Measurements from ENCODE around the gene SNAP47. TPM values are rescaled to one million over a fixed set of nuclear protein-coding genes. Genes with fewer than 3 reads are reported as not detected.

Gene SNAP47
- polyA plus RNA-seq, 1 donor (not counting 4 experiments of a cell fraction or from before 2014, with no cell fraction given) = 24.8 TPM

DNA sequence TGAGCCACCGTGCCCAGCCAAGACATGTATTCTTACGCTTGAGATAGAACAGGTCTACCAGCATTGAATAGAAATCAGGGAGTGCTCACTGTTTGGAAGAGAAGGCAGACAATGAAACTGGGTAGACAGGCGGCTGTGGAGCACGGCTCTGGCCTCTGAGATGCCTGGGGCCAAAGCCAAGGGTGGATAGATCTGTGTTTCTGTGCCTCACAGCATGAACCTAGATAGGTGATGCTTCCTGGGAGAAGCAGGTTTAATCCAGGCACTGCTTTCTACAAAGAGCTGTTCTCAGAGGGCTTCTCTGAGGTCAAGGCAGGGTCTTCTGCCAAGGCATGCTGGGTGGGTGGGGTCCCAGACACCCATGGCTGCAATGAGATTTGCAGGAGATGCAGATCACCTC lies 55.6 kb downstream of the SNAP47 start:
- Histone ChIP-seq H3K27ac (ENCODE audit: control insufficient read depth, insufficient read depth, low read length) (no peak overlapping the region), H3K9ac (ENCODE audit: control insufficient read depth, extremely low read depth, insufficient read depth, low read length) (no peak overlapping the region), H3K4me3 (ENCODE audit: control insufficient read depth in 2 of 3, extremely low read depth in 1 of 3, insufficient read depth in 2 of 3, low read depth in 1 of 3, low read length in 3 of 3) (no peak overlapping the region), H4K20me1 (ENCODE audit: control insufficient read depth, extremely low read depth, insufficient read depth, low read length) (no peaks in the 10 kb centered on the region), H3K4me2 (ENCODE audit: control insufficient read depth, extremely low read depth, insufficient read depth, low read depth, low read length) (no peak overlapping the region), H3K36me3 (ENCODE audit: control insufficient read depth in 2 of 2, extremely low read depth in 1 of 2, insufficient read depth in 2 of 2, low read length in 2 of 2) (no peaks in the 10 kb centered on the region), H3K79me2 (ENCODE audit: control insufficient read depth, insufficient read depth, low read length) (no peaks in the 10 kb centered on the region), H3K27me3 (ENCODE audit: control insufficient read depth, extremely low read depth, insufficient read depth, low read length) (peaks cover 10% of the 10 kb centered on the region), H2AFZ (ENCODE audit: control insufficient read depth, low read length) (no peak overlapping the region), H3K9me1 (ENCODE audit: control insufficient read depth, extremely low read depth, insufficient read depth, low read length) (no peaks in the 10 kb centered on the region), H3K4me1 (ENCODE audit: control insufficient read depth, extremely low read depth, insufficient read depth, low read length) (peaks cover 9% of the 10 kb centered on the region), H3K9me3 (ENCODE audit: control insufficient read depth, low read depth, low read length) (no peaks in the 10 kb centered on the region)
- no peak for TF ChIP-seq EZH2 (IDR thresholded peaks at IDR 0.05; ENCODE audit: low read length)
- TF ChIP-seq, protein P1, sequence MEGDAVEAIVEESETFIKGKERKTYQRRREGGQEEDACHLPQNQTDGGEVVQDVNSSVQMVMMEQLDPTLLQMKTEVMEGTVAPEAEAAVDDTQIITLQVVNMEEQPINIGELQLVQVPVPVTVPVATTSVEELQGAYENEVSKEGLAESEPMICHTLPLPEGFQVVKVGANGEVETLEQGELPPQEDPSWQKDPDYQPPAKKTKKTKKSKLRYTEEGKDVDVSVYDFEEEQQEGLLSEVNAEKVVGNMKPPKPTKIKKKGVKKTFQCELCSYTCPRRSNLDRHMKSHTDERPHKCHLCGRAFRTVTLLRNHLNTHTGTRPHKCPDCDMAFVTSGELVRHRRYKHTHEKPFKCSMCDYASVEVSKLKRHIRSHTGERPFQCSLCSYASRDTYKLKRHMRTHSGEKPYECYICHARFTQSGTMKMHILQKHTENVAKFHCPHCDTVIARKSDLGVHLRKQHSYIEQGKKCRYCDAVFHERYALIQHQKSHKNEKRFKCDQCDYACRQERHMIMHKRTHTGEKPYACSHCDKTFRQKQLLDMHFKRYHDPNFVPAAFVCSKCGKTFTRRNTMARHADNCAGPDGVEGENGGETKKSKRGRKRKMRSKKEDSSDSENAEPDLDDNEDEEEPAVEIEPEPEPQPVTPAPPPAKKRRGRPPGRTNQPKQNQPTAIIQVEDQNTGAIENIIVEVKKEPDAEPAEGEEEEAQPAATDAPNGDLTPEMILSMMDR (optimal IDR thresholded peaks at IDR 0.05 in 1 of 3, IDR thresholded peaks at IDR 0.05 in 1 of 3, conservative IDR thresholded peaks at IDR 0.05 in 1 of 3; ENCODE audit: extremely low read depth in 1 of 3, insufficient read depth in 2 of 3, low read length in 3 of 3) = no peak
- FAIRE-seq = no peak
- dilution Hi-C loops (cut with MboI; ENCODE audit: extremely low pct_ligation_motif_present, low sequenced_read_pairs) = loop anchor here (10.0 kb wide), 1 partner anchor 134 kb away; no protein-coding TSS in a partner anchor
- DNase-seq (ENCODE audit: low read depth, low spot score) = no peak

DNA sequence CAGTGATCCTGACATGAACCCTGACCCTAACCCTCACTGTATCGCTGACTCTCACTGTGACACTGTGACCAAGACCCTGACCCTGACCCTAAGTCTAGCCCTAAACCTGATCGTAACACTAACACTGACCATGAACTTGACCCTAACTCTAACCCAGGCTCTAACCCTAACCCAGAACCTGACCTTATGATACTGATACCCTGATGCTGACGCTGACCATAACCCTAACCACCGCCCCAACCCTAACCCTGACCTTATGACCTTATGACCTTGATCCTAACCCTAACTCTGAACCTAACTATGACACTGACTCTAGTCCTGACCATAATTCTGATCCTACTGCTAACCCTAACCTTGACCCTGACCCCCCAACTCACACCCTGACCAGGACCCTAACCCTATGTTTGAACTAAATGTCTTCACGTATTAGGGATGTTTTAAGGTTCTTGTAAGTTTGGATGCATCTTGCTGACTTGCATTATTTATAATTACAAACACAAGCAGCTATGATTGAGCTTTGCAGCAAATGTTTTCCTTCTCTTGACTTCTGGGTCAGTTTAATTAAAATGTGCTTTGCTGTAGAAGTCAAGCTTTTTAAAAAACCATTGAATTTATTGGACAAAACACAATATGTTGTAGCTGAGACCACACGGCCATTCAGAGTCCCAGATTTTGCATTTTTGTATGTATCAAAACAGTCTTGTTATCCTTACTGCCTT lies 56.3 kb downstream of the SNAP47 start:
- peaks cover 9% of the 10 kb centered on the region for H3K4me1 ChIP-seq (ENCODE audit: control insufficient read depth, extremely low read depth, insufficient read depth, low read length)
- no peaks in the 10 kb centered on the region for H3K9me1 ChIP-seq (ENCODE audit: control insufficient read depth, extremely low read depth, insufficient read depth, low read length)
- H3K27me3 ChIP-seq (ENCODE audit: control insufficient read depth, extremely low read depth, insufficient read depth, low read length) = peaks cover 13% of the 10 kb centered on the region
- H4K20me1 ChIP-seq (ENCODE audit: control insufficient read depth, extremely low read depth, insufficient read depth, low read length) = no peaks in the 10 kb centered on the region
- H2AFZ ChIP-seq (ENCODE audit: control insufficient read depth, low read length) = no peak overlapping the region
- no peak for FAIRE-seq
- no peaks in the 10 kb centered on the region for H3K9me3 ChIP-seq (ENCODE audit: control insufficient read depth, low read depth, low read length)
- no peak overlapping the region for H3K4me3 ChIP-seq (ENCODE audit: control insufficient read depth in 2 of 3, extremely low read depth in 1 of 3, insufficient read depth in 2 of 3, low read depth in 1 of 3, low read length in 3 of 3)
- H3K4me2 ChIP-seq (ENCODE audit: control insufficient read depth, extremely low read depth, insufficient read depth, low read depth, low read length) = no peak overlapping the region
- H3K27ac ChIP-seq (ENCODE audit: control insufficient read depth, insufficient read depth, low read length) = no peak overlapping the region
- no peak for TF ChIP-seq EZH2 (IDR thresholded peaks at IDR 0.05; ENCODE audit: low read length)
- TF ChIP-seq, protein P1 (optimal IDR thresholded peaks at IDR 0.05 in 1 of 3, IDR thresholded peaks at IDR 0.05 in 1 of 3, conservative IDR thresholded peaks at IDR 0.05 in 1 of 3; ENCODE audit: extremely low read depth in 1 of 3, insufficient read depth in 2 of 3, low read length in 3 of 3) = no peak
- H3K36me3 ChIP-seq (ENCODE audit: control insufficient read depth in 2 of 2, extremely low read depth in 1 of 2, insufficient read depth in 2 of 2, low read length in 2 of 2) = no peaks in the 10 kb centered on the region
- dilution Hi-C loops (cut with MboI; ENCODE audit: extremely low pct_ligation_motif_present, low sequenced_read_pairs) = loop anchor here (10.0 kb wide), 1 partner anchor 133 kb away; no protein-coding TSS in a partner anchor
- DNase-seq (ENCODE audit: low read depth, low spot score) = no peak
- no peaks in the 10 kb centered on the region for H3K79me2 ChIP-seq (ENCODE audit: control insufficient read depth, insufficient read depth, low read length)
- H3K9ac ChIP-seq (ENCODE audit: control insufficient read depth, extremely low read depth, insufficient read depth, low read length) = no peak overlapping the region
